Astrocyte (in vitro differentiated cells and primary cell): Measurements from ENCODE around the gene KIF27. TPM values are rescaled to one million over a fixed set of nuclear protein-coding genes. Genes with fewer than 3 reads are reported as not detected.

Experiments used
- DNase-seq: peaks from one replicate; pipeline ENCODE4 v3.0.0-alpha.2; 2010; ENCODE audit warnings: low read depth
- FAIRE-seq: peaks from 2 replicates; lab custom pipeline; 2011; peaks lifted over from hg19 to GRCh38; lab: Jason Lieb, UNC
- H2AFZ ChIP-seq: 2 replicates; pipeline ENCODE4 v1.6.0; 2012; ENCODE audit warnings: low read depth, low read length, inconsistent platforms
- H3K27ac ChIP-seq: 2 replicates; pipeline ENCODE4 v1.5.1; 2011; ENCODE audit warnings: low read depth, low read length, inconsistent platforms
- H3K27me3 ChIP-seq: 2 replicates; pipeline ENCODE4 v1.6.0; 2011; ENCODE audit warnings: low read length, inconsistent platforms; ENCODE audit not compliant: insufficient read depth
- H3K36me3 ChIP-seq: 2 replicates; pipeline ENCODE4 v1.5.1; 2011; ENCODE audit warnings: low read length, inconsistent platforms; ENCODE audit not compliant: insufficient read depth
- H3K4me1 ChIP-seq: 2 replicates; pipeline ENCODE4 v1.5.1; 2011; ENCODE audit warnings: low read length, inconsistent platforms; ENCODE audit not compliant: insufficient read depth
- H3K4me2 ChIP-seq: 2 replicates; pipeline ENCODE4 v1.6.0; 2012; ENCODE audit warnings: low read length, inconsistent platforms
- H3K4me3 ChIP-seq: 2 replicates; pipeline ENCODE4 v1.5.1; 2011; ENCODE audit warnings: low read depth, mild to moderate bottlenecking, low read length, inconsistent platforms; ENCODE audit not compliant: insufficient read depth
- H3K79me2 ChIP-seq: 2 replicates; pipeline ENCODE4 v1.6.0; 2012; ENCODE audit warnings: mild to moderate bottlenecking, low read length, inconsistent platforms; ENCODE audit not compliant: insufficient read depth
- H3K9ac ChIP-seq: 2 replicates; pipeline ENCODE4 v1.6.0; 2012; ENCODE audit warnings: mild to moderate bottlenecking, low read length, inconsistent platforms
- H3K9me3 ChIP-seq: 2 replicates; pipeline ENCODE4 v1.5.1; 2012; ENCODE audit warnings: low read depth, mild to moderate bottlenecking, low read length, inconsistent platforms; ENCODE audit not compliant: insufficient read depth
- H4K20me1 ChIP-seq: 2 replicates; pipeline ENCODE4 v1.6.0; 2012; ENCODE audit warnings: low read length, inconsistent platforms; ENCODE audit not compliant: insufficient read depth
- H3K27ac Mint-ChIP-seq: one replicate; pipeline ENCODE4 v1.8.0; 2021; ENCODE audit warnings: mild to moderate bottlenecking, mixed read lengths; ENCODE audit not compliant: unreplicated experiment
- H3K27me3 Mint-ChIP-seq: one replicate; pipeline ENCODE4 v1.8.0; 2021; ENCODE audit warnings: low read depth, mixed read lengths; ENCODE audit not compliant: unreplicated experiment
- H3K36me3 Mint-ChIP-seq: one replicate; pipeline ENCODE4 v1.8.0; 2021; ENCODE audit warnings: low read depth, mixed read lengths; ENCODE audit not compliant: unreplicated experiment
- H3K4me1 Mint-ChIP-seq: one replicate; pipeline ENCODE4 v1.8.0; 2021; ENCODE audit warnings: low read depth, mixed read lengths; ENCODE audit not compliant: unreplicated experiment
- H3K4me3 Mint-ChIP-seq: one replicate; pipeline ENCODE4 v1.8.0; 2021; ENCODE audit warnings: mild to moderate bottlenecking, moderate library complexity, mixed read lengths; ENCODE audit not compliant: unreplicated experiment
- H3K9me3 Mint-ChIP-seq: one replicate; pipeline ENCODE4 v1.8.0; 2021; ENCODE audit warnings: mild to moderate bottlenecking, mixed read lengths; ENCODE audit not compliant: unreplicated experiment
- EZH2 ChIP-seq: IDR thresholded peaks from 2 replicates; pipeline ENCODE4 v1.6.1; 2012; ENCODE audit warnings: mild to moderate bottlenecking, low read length, inconsistent platforms; ENCODE audit not compliant: insufficient read depth
- total RNA-seq: library from RNA; stranded (reverse); gene quantifications from 2 replicates; pipeline ENCODE4 v1.2.1, GENCODE V29; 2021
- TF ChIP-seq, protein P1 (sequence below): IDR thresholded peaks from 2 replicates; pipeline ENCODE4 v1.5.1; 2011; ENCODE audit warnings: low read depth, mild to moderate bottlenecking, inconsistent platforms, low read length, moderate library complexity; ENCODE audit not compliant: insufficient read depth

KIF27 gene
- total RNA-seq, 1 donor from 2014 or later = 2.2 TPM

DNA sequence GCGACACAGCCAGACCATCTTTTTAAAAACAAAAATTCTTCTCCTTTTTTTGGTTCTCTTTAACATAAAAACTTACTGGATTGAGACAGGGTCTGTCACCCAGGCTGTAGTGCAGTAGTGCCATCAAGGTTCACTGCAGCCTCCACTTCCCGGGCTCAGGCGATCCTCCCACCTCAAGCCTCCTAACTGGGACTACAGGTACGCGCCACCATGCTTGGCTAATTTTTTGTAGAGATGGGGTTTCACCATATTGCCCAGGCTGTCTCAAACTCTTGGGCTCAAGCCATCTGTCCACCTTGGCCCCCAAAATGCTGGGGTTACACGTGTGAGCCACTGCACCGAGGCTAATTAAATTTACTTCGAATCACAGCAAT is 45.0 kb upstream of the KIF27 start:
- no peak for FAIRE-seq
- H3K4me1 Mint-ChIP-seq = peaks cover 5% of the 10 kb centered on the region
- no peak overlapping the region for H3K4me3 Mint-ChIP-seq
- H3K9me3 Mint-ChIP-seq = no peaks in the 10 kb centered on the region
- H2AFZ ChIP-seq = no peak overlapping the region
- no peaks in the 10 kb centered on the region for H3K4me1 ChIP-seq
- TF ChIP-seq, protein P1, sequence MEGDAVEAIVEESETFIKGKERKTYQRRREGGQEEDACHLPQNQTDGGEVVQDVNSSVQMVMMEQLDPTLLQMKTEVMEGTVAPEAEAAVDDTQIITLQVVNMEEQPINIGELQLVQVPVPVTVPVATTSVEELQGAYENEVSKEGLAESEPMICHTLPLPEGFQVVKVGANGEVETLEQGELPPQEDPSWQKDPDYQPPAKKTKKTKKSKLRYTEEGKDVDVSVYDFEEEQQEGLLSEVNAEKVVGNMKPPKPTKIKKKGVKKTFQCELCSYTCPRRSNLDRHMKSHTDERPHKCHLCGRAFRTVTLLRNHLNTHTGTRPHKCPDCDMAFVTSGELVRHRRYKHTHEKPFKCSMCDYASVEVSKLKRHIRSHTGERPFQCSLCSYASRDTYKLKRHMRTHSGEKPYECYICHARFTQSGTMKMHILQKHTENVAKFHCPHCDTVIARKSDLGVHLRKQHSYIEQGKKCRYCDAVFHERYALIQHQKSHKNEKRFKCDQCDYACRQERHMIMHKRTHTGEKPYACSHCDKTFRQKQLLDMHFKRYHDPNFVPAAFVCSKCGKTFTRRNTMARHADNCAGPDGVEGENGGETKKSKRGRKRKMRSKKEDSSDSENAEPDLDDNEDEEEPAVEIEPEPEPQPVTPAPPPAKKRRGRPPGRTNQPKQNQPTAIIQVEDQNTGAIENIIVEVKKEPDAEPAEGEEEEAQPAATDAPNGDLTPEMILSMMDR = no peak
- no peak for TF ChIP-seq EZH2
- peaks cover 13% of the 10 kb centered on the region for H3K79me2 ChIP-seq
- peaks cover 11% of the 10 kb centered on the region for H3K36me3 Mint-ChIP-seq
- no peak overlapping the region for H3K9ac ChIP-seq
- H3K36me3 ChIP-seq = peaks cover 38% of the 10 kb centered on the region
- H3K27ac ChIP-seq = no peak overlapping the region
- H3K9me3 ChIP-seq = no peaks in the 10 kb centered on the region
- H3K27me3 Mint-ChIP-seq = no peaks in the 10 kb centered on the region
- H3K4me3 ChIP-seq = no peak overlapping the region
- H3K4me2 ChIP-seq = no peak overlapping the region
- no peak for DNase-seq
- H3K27ac Mint-ChIP-seq = peak overlapping the region; percentile 42
- H3K27me3 ChIP-seq = no peaks in the 10 kb centered on the region
- H4K20me1 ChIP-seq = peaks cover 57% of the 10 kb centered on the region

GRCh38 chr9:83965350-83966208 is 44.3 kb upstream of the KIF27 start:
- Histone ChIP-seq H3K27ac (no peak overlapping the region), H2AFZ (no peak overlapping the region), H3K9me3 (no peaks in the 10 kb centered on the region), H3K4me3 (no peak overlapping the region), H3K4me2 (no peak overlapping the region), H3K27me3 (no peaks in the 10 kb centered on the region), H4K20me1 (peaks cover 51% of the 10 kb centered on the region), H3K79me2 (peaks cover 10% of the 10 kb centered on the region), H3K9ac (no peak overlapping the region), H3K36me3 (peaks cover 32% of the 10 kb centered on the region), H3K4me1 (no peaks in the 10 kb centered on the region)
- Mint-ChIP-seq H3K36me3 (peaks cover 11% of the 10 kb centered on the region), H3K9me3 (no peaks in the 10 kb centered on the region), H3K4me1 (peaks cover 5% of the 10 kb centered on the region), H3K4me3 (no peak overlapping the region), H3K27me3 (no peaks in the 10 kb centered on the region), H3K27ac (peak overlapping the region; percentile 42)
- no peak for TF ChIP-seq EZH2
- TF ChIP-seq, protein P1 = no peak
- FAIRE-seq = no peak
- DNase-seq = no peak

DNA sequence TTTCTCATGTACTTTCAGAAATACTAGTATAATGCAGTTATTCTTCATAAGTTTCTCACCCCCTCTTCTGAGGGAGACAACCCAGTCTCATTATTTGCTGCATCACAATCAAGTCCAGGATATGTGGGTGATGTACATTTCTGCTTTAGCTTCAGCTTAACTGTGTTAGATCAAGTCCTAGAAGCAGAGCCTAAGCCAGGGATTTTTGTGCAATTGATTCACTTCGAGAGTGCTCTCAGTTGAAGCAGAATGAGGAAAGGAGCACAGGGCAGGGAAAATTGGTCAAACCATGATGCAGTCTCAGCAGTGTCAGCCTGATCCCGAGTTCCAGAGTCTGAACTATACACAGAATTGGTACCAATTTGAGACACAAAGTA is 43.7 kb upstream of the KIF27 start:
- Histone ChIP-seq H3K79me2 (peaks cover 10% of the 10 kb centered on the region), H3K4me2 (no peak overlapping the region), H4K20me1 (peaks cover 45% of the 10 kb centered on the region), H3K36me3 (peaks cover 26% of the 10 kb centered on the region), H3K27me3 (no peaks in the 10 kb centered on the region), H3K4me1 (no peaks in the 10 kb centered on the region), H3K9me3 (no peaks in the 10 kb centered on the region), H3K9ac (no peak overlapping the region), H2AFZ (no peak overlapping the region), H3K27ac (no peak overlapping the region), H3K4me3 (no peak overlapping the region)
- Mint-ChIP-seq H3K27ac (peak overlapping the region; percentile 53), H3K4me1 (peaks cover 5% of the 10 kb centered on the region), H3K36me3 (peaks cover 9% of the 10 kb centered on the region), H3K9me3 (no peaks in the 10 kb centered on the region), H3K4me3 (no peak overlapping the region), H3K27me3 (no peaks in the 10 kb centered on the region)
- FAIRE-seq = no peak
- no peak for DNase-seq
- TF ChIP-seq, protein P1 = no peak
- no peak for TF ChIP-seq EZH2
